Activated T-cell treated with anti-CD3 and anti-CD28 coated beads, Interleukin-2, amount 50 U/mL, for 48 hours (primary cell): ENCODE measurements around the gene BCAR1.
"Not testable (repeated sequence)": the region's sequence is repeated elsewhere in the genome, so short reads cannot be mapped to it uniquely, and the experiment has no call there.

Source experiments
- DNase-seq, 2 experiments: peaks; one replicate each; pipeline ENCODE4 v3.0.0-alpha.2; 2020

BCAR1 gene

GRCh38 chr16:75269358-75269757, 17.9 kb upstream of the BCAR1 start:
- not testable (repeated sequence) for DNase-seq

- DNase-seq, result no peak
Measured at GRCh38 chr16:75267631-75268264, 16.3 kb upstream of the BCAR1 start.

GRCh38 chr16:75266738-75267630, 15.6 kb upstream of the BCAR1 start:
- no peak for DNase-seq

- peak in 1 of 2 experiments; percentile 52 for DNase-seq
Measured at GRCh38 chr16:75265911-75266701, 14.7 kb upstream of the BCAR1 start.

GRCh38 chr16:75264999-75265910, 13.8 kb upstream of the BCAR1 start:
- DNase-seq, result no peak

GRCh38 chr16:75264457-75264998, 13.1 kb upstream of the BCAR1 start:
- no peak for DNase-seq

- DNase-seq, result no peak
Measured at GRCh38 chr16:75263963-75264445, 12.6 kb upstream of the BCAR1 start.

- DNase-seq, result no peak
Measured at GRCh38 chr16:75263291-75263962, 12.0 kb upstream of the BCAR1 start.

- DNase-seq, result no peak
Measured at GRCh38 chr16:75262800-75263127, 11.3 kb upstream of the BCAR1 start.

GRCh38 chr16:75262104-75262799, 10.8 kb upstream of the BCAR1 start:
- DNase-seq, result no peak

- DNase-seq, result no peak
Measured at GRCh38 chr16:75261590-75262078, 10.2 kb upstream of the BCAR1 start.

- no peak for DNase-seq
Measured at GRCh38 chr16:75260851-75261589, 9.6 kb upstream of the BCAR1 start.

GRCh38 chr16:75258807-75259141, 7.3 kb upstream of the BCAR1 start:
- DNase-seq, result no peak

GRCh38 chr16:75257886-75258806, 6.7 kb upstream of the BCAR1 start:
- no peak for DNase-seq

- DNase-seq, result no peak
Measured at GRCh38 chr16:75256696-75257343, 5.4 kb upstream of the BCAR1 start.

GRCh38 chr16:75256059-75256571, 4.7 kb upstream of the BCAR1 start:
- DNase-seq, result no peak

GRCh38 chr16:75254359-75254837, 3.0 kb upstream of the BCAR1 start:
- DNase-seq, result no peak
